NCI-H2171 treated with DMSO at 0.1 percent for 48 hours (cell line): ENCODE data around the gene ZNF83.
"Not testable (repeated sequence)": the region's sequence is repeated elsewhere in the genome, so short reads cannot be mapped to it uniquely, and the experiment has no call there.

Source experiments
- DNase-seq: peaks from one replicate; lab custom pipeline; 2025; lab: John Stamatoyannopoulos, UW

Gene ZNF83

GRCh38 chr19:52569638-52569999, 68.5 kb downstream of the ZNF83 start:
- not testable (repeated sequence) for DNase-seq

DNA sequence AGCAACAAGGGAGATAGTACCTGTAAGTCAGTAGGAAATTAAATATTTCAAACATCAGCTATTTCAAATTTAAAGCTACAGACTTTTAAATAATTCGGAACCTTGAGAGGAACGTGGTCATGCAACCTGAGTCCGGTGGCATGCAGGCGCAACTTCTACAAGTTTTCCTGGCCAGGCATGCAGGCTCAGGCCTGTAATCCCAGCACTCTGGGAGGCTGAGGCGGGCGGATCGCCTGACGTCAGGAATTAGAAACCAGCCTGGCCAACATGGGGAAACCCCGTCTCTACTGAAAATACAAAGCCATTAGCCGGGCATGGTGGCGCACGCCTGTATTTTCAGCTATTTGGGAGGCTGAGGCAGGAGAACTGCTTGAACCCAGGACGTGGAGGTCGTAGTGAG, 70.2 kb downstream of the ZNF83 start:
- no peak for DNase-seq

- DNase-seq: no peak
Measured at GRCh38 chr19:52566588-52566987, 71.6 kb downstream of the ZNF83 start.

DNA sequence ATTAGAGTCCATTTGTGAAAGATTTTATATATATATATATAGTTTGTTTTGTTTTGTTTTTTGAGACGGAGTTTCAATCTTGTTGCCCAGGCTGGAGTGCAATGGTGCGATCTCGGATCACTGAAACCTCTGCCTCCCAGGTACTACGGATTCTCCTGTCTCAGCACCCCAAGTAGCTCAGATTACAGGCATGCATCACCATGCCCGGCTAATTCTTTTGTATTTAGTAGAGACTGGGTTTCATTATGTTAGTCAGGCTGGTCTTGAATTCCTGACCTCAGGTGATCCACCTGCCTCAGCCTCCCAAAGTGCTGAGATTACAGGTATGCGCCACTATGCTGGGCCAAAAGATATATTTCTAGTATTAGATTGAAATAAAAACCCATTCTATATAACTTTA, 72.0 kb downstream of the ZNF83 start:
- DNase-seq: no peak
